GM21423 (cell line): Measurements from ENCODE around the gene FAM53B.
"Not testable (repeated sequence)": the region's sequence is repeated elsewhere in the genome, so short reads cannot be mapped to it uniquely, and the experiment has no call there.

Source experiments
- ATAC-seq: cut with Tn5 transposase; IDR thresholded peaks from one replicate; pipeline ENCODE4 v1.9.1; 2021; ENCODE audit warnings: mild to moderate bottlenecking, moderate library complexity; ENCODE audit not compliant: unreplicated experiment

Gene FAM53B

DNA sequence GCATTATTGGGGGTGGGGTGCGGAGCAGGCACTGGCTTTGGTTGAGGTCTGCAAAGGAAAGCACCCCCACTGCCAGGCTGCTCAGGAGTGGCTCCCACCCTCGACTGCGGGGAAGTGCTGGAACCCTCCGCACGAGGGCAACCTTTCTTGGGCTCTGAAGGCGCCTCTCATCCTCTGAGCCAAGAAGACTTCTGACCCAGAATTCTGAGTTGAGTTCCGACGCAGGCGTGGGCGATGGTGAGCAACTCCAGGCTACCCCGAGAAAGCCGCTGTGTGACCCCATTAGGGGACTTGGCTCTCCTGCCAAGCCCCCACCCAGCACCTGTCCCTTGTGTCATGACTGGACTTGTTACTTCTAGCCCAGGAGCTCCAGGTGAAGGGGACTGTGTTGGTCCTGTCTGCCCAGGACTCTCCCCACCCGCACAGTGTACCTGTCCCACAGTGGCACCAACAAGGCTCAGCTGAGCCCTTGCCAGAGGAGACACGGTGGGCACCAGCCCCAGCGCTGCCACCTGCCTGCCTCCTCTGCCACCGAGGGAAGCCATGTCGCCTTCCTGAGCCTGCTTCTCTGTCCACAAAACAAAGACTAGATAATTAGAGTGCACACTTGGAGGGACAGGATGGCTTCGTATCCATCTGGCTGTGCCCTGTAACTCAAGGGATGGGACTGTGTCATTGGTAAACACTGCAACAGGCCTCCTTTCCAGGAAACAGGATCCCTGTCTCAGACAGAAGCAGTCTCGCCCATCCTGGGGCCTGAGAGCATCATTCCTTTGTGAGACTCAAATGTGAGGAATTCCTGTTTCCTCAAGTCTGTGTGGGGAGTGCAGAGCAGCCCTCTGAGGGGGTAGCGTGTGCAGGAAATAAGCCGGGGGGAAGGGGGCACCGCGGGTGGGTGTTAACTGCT lies 153.7 kb downstream of the FAM53B start:
- no peak for ATAC-seq

- no peak for ATAC-seq
Observed at GRCh38 chr10:124589491-124590041, 154.6 kb downstream of the FAM53B start.

GRCh38 chr10:124588736-124589490 lies 155.3 kb downstream of the FAM53B start:
- no peak for ATAC-seq

GRCh38 chr10:124588341-124588735 lies 155.8 kb downstream of the FAM53B start:
- ATAC-seq: not testable (repeated sequence)

DNA sequence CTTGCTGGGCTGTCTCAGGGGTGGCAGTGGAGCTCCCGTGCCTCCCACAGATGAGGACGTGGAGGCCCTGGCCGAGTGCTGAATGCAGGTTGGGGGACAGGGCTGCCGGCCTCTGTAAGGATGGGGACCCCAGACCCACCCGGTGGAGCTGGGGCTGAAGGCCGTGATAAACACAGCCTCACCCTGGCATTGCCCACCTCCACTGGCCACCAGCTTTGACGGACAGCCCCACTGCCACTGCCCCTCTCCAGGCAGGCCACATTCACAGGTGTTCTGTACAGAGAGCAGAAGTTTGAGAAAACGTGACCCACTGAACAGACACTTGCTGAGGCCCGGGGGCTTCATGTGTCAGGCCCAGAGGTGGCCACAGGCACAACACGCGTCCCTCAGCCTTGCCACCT lies 156.4 kb downstream of the FAM53B start:
- no peak for ATAC-seq

GRCh38 chr10:124586142-124586541 lies 158.0 kb downstream of the FAM53B start:
- no peak for ATAC-seq

DNA sequence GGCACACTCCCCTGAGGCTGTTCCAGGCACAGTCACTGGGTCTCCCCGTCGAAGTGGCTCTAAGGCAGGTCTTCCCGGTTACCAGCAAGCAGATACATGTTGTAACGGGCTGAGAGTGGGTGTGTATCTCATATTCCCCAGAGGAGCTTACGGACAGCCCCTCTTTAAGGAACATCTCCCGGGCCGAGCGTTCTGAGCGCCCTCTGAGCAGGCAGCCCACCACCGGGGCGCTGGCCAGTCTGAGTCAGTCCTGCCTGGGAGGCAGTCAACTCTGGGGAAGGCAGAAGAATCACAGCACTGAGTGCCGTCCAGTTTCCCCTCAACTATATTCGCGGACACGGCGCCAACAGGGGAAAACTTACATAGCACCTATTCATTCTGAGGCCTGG lies 165.2 kb downstream of the FAM53B start:
- no peak for ATAC-seq

- ATAC-seq: no peak
Observed at GRCh38 chr10:124578231-124579010, 165.8 kb downstream of the FAM53B start.

DNA sequence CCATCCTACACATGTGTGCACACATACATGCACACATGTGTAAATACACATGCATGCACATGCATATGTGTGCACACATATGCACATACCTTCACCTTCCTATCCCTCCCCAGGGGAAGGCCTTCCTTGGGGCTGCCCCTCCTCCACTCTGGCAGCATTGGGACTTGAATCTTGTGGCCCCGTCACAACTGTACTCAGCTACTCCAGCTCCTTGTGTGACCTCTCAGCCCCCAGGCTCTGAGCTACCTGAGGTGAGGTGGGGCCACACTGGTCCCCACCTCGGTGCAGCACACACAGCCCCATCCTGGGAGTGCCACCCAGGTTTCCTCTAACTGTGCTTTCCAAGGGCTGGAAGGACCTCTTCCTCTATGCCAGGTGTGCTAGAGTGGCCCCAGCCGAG lies 166.5 kb downstream of the FAM53B start:
- no peak for ATAC-seq

- no peak for ATAC-seq
Observed at GRCh38 chr10:124576526-124577420, 167.4 kb downstream of the FAM53B start.

GRCh38 chr10:124575107-124576035 lies 168.8 kb downstream of the FAM53B start:
- no peak for ATAC-seq

DNA sequence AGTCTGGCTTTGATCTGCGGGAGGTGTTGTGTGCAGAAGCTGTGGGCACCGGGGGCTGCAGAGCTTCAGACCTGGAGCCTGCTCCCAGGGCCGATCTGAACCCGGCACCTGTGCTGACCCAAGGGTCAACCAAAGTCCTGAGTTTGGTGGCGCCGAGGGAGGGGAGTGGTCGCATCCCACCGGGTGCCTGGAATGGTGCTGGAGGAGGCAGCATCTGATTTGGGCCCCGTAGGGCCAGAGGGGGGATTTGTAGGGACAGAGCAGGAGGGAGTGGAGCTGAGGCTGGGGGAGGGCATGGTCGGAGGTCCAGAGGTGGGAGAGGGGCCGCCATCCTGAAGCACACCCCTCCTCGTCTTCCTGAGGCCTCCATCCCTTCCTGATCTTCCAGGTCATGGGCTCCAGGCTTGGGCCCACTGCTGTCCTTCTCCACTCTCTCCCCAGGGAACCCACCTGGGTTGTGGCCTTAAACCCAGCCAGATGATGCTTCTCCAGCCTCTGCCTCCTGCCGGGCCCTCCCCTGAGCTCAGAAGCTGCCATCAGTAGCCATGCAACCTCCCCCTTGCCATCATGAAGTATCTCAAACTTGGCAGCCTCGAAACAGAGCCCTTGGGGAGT lies 169.6 kb downstream of the FAM53B start:
- no peak for ATAC-seq

DNA sequence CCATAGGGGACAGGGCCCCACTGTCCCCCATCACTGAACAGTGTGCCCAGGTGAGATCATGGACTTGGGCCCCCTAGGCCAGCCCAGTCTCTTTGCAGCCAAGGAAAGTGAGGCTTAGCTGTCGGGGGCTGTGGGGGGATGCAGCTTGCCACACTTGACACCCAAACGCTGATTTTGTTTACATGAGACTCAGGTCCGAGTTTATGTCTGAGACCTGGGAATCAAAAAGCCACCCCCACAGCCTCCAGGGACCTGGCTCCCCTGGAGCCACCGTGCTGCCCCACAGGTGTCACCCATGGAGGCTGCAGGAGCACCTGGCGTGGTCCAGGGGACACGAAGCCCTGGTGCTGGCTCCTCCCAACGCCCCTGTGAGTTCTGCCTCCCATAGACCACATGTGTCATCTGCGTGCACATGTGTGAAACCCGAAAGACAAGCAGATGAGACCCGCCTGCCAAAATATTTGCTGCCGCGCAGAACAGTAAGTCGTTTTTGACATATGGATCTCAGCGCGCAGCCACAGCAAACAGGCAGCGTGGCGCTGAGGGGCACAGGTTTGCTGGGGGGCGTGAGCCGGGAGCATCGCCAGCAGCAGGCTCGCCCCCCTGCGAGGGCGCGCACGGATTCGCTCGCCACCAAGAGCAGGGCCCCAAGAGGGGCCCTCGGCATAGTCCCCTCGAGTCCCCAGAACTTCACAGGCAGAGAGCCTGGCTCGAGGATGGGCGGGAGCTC lies 170.3 kb downstream of the FAM53B start:
- ATAC-seq: no peak

GRCh38 chr10:124572751-124573150 lies 171.4 kb downstream of the FAM53B start:
- ATAC-seq: no peak

DNA sequence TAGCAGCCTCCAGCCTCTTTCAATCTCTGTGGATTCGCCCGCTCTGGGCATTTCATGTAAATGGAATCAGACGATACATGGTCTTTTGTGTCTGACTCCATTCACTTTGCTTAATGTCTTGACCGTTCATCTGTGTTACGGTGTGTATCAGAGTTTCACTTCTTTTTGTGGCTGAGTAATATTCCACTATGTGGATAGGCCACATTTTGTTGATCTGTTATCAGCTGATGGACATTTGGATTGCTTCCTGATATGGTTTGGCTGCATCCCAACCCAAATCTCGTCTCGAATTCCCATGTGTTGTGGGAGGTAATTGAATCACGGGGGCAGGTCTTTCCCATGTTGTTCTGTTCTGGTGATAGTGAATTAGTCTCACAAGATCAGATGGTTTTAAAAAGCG lies 173.5 kb downstream of the FAM53B start:
- ATAC-seq: no peak

- ATAC-seq: no peak
Observed at GRCh38 chr10:124569623-124570470, 174.3 kb downstream of the FAM53B start.
